Mesothelial cell of epicardium (in vitro differentiated cells): ENCODE results near the gene SP9. TPM values are rescaled to one million over a fixed set of nuclear protein-coding genes. Genes with fewer than 3 reads are reported as not detected.

Experiments
- DNase-seq, 2 experiments: peaks; one replicate each; pipeline ENCODE4 v3.0.0; 2021; ENCODE audit warnings: low spot score in 2 of 2; ENCODE audit not compliant: unreplicated experiment in 2 of 2
- H3K27ac Mint-ChIP-seq: 2 replicates; pipeline ENCODE4 v1.8.0; 2021; ENCODE audit warnings: mixed read lengths
- H3K27me3 Mint-ChIP-seq: 2 replicates; pipeline ENCODE4 v1.8.0; 2021; ENCODE audit warnings: low read depth, mixed read lengths
- H3K36me3 Mint-ChIP-seq: 2 replicates; pipeline ENCODE4 v1.8.0; 2021; ENCODE audit warnings: mixed read lengths
- H3K4me1 Mint-ChIP-seq: 2 replicates; pipeline ENCODE4 v1.8.0; 2021; ENCODE audit warnings: mixed read lengths
- H3K4me3 Mint-ChIP-seq: 2 replicates; pipeline ENCODE4 v1.8.0; 2021; ENCODE audit warnings: mild to moderate bottlenecking, moderate library complexity, mixed read lengths
- H3K9me3 Mint-ChIP-seq: 2 replicates; pipeline ENCODE4 v1.8.0; 2021; ENCODE audit warnings: mixed read lengths
- CTCF ChIP-seq: fragments of 200-600 bp; sonication (generic); IDR thresholded peaks from one replicate; pipeline ENCODE4 v1.5.0; 2021; ENCODE audit warnings: antibody characterized with exemption; ENCODE audit not compliant: unreplicated experiment
- total RNA-seq: library from RNA; stranded (reverse); gene quantifications from 3 replicates; pipeline ENCODE4 v1.2.1, GENCODE V29; 2021

The SP9 gene
- total RNA-seq, 1 donor from 2014 or later, result 1.1 TPM

DNA sequence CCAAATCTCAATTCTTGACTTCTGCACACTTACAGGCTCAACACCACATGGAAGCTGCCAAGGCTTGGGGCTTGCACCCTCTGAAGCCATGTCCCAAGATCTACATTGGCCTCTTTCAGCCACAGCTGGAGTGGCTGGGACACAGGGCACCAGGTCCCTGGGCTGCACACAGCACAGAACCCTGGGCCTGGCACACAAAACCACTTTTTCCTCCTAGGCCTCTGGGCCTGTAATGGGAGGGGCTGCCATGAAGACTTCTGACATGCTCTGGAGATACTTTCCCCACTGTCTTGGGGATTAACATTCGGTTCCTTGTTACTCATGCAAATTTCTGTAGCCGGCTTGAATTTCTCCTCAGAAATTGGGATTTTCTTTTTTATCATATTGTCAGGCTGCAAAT is 29.9 kb downstream of the SP9 start:
- H3K27me3 Mint-ChIP-seq, result no peaks in the 10 kb centered on the region
- peaks cover 44% of the 10 kb centered on the region for H3K9me3 Mint-ChIP-seq
- TF ChIP-seq CTCF, result no peak
- no peak overlapping the region for H3K27ac Mint-ChIP-seq
- no peaks in the 10 kb centered on the region for H3K4me1 Mint-ChIP-seq
- H3K36me3 Mint-ChIP-seq, result peaks cover 72% of the 10 kb centered on the region
- H3K4me3 Mint-ChIP-seq, result no peak overlapping the region
- DNase-seq, result no peak

DNA sequence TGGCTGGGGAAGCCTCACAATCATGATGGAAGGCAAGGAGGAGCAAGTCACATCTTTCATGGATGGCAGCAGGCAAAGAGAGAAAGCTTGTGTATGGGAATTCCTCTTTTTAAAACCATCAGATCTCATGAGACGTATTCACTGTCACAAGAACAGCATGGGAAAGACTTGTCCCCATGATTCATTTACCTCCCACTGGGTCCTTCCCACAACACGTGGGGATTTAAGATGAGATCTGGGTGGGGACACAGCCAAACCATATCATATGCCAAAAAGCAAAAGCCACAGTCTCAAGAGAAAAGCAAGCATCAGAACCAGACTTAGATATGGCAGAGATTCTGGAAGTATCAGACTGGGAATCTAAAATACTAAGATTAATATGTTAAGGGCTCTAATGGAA is 30.8 kb downstream of the SP9 start:
- H3K27me3 Mint-ChIP-seq, result no peaks in the 10 kb centered on the region
- no peak for TF ChIP-seq CTCF
- H3K4me3 Mint-ChIP-seq, result no peak overlapping the region
- H3K9me3 Mint-ChIP-seq, result peaks cover 44% of the 10 kb centered on the region
- no peak overlapping the region for H3K27ac Mint-ChIP-seq
- DNase-seq, result no peak
- no peaks in the 10 kb centered on the region for H3K4me1 Mint-ChIP-seq
- peaks cover 69% of the 10 kb centered on the region for H3K36me3 Mint-ChIP-seq

GRCh38 chr2:174368691-174369090 is 33.9 kb downstream of the SP9 start:
- Mint-ChIP-seq H3K27me3 (no peaks in the 10 kb centered on the region), H3K36me3 (peaks cover 59% of the 10 kb centered on the region), H3K9me3 (peaks cover 35% of the 10 kb centered on the region)

DNA sequence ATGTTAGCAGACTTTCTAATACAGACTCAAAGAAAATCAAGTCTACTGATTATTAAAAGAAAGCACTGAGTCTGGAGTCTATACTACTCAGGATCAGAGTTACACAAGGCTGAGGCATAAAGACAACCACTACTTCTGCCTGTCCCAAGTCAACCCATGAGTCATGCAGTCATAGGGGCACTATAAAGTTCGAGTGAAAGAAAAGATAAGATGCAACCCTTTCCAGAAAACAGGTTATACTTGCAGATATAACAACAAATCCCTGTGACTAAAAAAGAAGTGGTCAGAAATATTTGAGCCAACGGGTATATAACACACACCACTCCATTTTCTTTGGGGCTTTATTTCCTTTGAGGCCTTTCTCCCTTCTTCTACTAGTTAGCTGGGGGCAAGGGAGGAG is 42.2 kb downstream of the SP9 start:
- peaks cover 28% of the 10 kb centered on the region for H3K36me3 Mint-ChIP-seq
- H3K4me1 Mint-ChIP-seq, result no peaks in the 10 kb centered on the region
- H3K27me3 Mint-ChIP-seq, result no peaks in the 10 kb centered on the region
- TF ChIP-seq CTCF, result no peak
- DNase-seq, result no peak
- H3K4me3 Mint-ChIP-seq, result no peak overlapping the region
- H3K9me3 Mint-ChIP-seq, result no peaks in the 10 kb centered on the region
- no peak overlapping the region for H3K27ac Mint-ChIP-seq

More at GRCh38 chr2:174368691-174369090, 33.9 kb downstream of the SP9 start:
- H3K4me1 Mint-ChIP-seq, result no peaks in the 10 kb centered on the region
- TF ChIP-seq CTCF, result no peak
- no peak for DNase-seq
- H3K4me3 Mint-ChIP-seq, result no peak overlapping the region
- no peak overlapping the region for H3K27ac Mint-ChIP-seq

DNA sequence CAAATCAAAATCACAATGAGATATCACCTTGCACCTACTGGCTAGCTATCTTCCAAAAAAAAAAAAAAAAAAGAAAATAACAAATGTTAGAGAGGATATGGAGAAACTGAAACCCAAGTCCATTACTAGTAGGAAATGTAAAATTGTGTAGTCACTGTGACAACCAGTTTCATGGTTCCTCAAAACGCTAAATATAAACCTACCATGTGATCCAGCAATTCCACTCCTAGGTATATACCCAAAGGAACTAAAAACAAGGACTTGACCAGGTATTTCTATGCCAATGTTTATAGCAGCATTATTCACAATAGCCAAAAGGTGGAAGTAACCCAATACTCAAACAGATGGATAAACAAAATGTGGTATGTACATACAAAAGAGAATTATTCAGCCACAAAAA is 49.0 kb downstream of the SP9 start:
- H3K9me3 Mint-ChIP-seq, result peaks cover 3% of the 10 kb centered on the region
- H3K4me3 Mint-ChIP-seq, result no peak overlapping the region
- no peak for TF ChIP-seq CTCF
- DNase-seq, result no peak
- peaks cover 26% of the 10 kb centered on the region for H3K36me3 Mint-ChIP-seq
- H3K27me3 Mint-ChIP-seq, result no peaks in the 10 kb centered on the region
- no peaks in the 10 kb centered on the region for H3K4me1 Mint-ChIP-seq
- H3K27ac Mint-ChIP-seq, result no peak overlapping the region

DNA sequence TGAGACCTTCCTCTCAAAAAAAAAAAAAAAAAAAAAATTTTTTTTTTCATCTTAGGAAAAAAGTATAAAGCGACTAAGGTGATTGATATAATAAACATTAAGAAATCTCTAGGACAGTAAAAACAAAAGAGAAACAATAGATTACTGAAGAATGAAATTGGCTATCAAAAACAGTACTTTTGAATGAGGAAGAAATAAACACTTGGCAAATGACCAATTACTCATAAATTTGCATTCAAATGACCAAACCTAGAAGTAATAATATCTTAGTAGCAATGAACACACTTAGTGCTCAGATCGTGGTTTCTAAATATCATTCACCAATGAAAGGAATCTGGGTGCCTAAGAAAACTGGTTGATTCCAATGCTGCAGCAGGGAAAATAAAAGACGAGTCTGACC is 50.4 kb downstream of the SP9 start:
- no peak for TF ChIP-seq CTCF
- DNase-seq, result no peak
- peaks cover 3% of the 10 kb centered on the region for H3K9me3 Mint-ChIP-seq
- H3K4me3 Mint-ChIP-seq, result no peak overlapping the region
- peaks cover 28% of the 10 kb centered on the region for H3K36me3 Mint-ChIP-seq
- H3K27me3 Mint-ChIP-seq, result no peaks in the 10 kb centered on the region
- H3K4me1 Mint-ChIP-seq, result no peaks in the 10 kb centered on the region
- no peak overlapping the region for H3K27ac Mint-ChIP-seq
